Colonic mucosa (tissue), 4 donors: Measurements from ENCODE around the gene ITGAD. TPM values are rescaled to one million over a fixed set of nuclear protein-coding genes. Genes with fewer than 3 reads are reported as not detected.

ENCODE experiments used
- DNase-seq: peaks from one replicate; pipeline ENCODE4 v3.0.0-alpha.2; 2020
- H3K27ac ChIP-seq: fragments of 200-600 bp; one replicate; pipeline ENCODE4 v1.8.0; 2021
- H3K27me3 ChIP-seq: fragments of 200-600 bp; one replicate; pipeline ENCODE4 v1.8.0; 2021
- H3K36me3 ChIP-seq: fragments of 200-600 bp; one replicate; pipeline ENCODE4 v1.8.0; 2021
- H3K4me1 ChIP-seq: fragments of 200-600 bp; one replicate; pipeline ENCODE4 v1.8.0; 2021; ENCODE audit warnings: mild to moderate bottlenecking
- H3K4me3 ChIP-seq: fragments of 200-600 bp; one replicate; pipeline ENCODE4 v1.8.0; 2021
- H3K9ac ChIP-seq, 2 donors: one replicate each; pipeline ENCODE4 v1.7.0; 2013; ENCODE audit warnings: control low read depth in 2 of 2, low read depth in 2 of 2, low read length in 2 of 2
- H3K9me3 ChIP-seq: fragments of 200-600 bp; one replicate; pipeline ENCODE4 v1.8.0; 2021
- CTCF ChIP-seq: fragments of 200-600 bp; IDR thresholded peaks from one replicate; pipeline ENCODE4 v1.8.0; 2022; ENCODE audit warnings: antibody characterized with exemption, mild to moderate bottlenecking
- intact Hi-C: fragments of 100-400 bp; cut with DNase I; formaldehyde crosslinking; loops from one replicate; pipeline ENCODE4 v1.14.1; 2022
- total RNA-seq, 2 donors: library from RNA; stranded (reverse); fragmentation: NEBNext Ultra II Directional in 1 of 2; extraction: Animal tissue kit (Norgen Biotek cat#: 25700) in 1 of 2; gene quantifications; one replicate each; pipeline ENCODE4 v1.2.1, GENCODE V29; 2021
- donor health status: healthy.
- donor health status: DM: no; HTN: no; CAD: no.
- donor health status: DM: no; HTN: no; CAD: no.

Gene ITGAD
- total RNA-seq, 2 donors from 2014 or later: 0.05 TPM; not detected in 1

- no peak for TF ChIP-seq CTCF
- H3K36me3 ChIP-seq: no peaks in the 10 kb centered on the region
- H3K27me3 ChIP-seq: no peaks in the 10 kb centered on the region
- no peak overlapping the region for H3K9ac ChIP-seq
- H3K9me3 ChIP-seq: no peaks in the 10 kb centered on the region
- intact Hi-C loops: no loop called here
- no peak overlapping the region for H3K4me3 ChIP-seq
- H3K4me1 ChIP-seq: no peaks in the 10 kb centered on the region
- no peak overlapping the region for H3K27ac ChIP-seq
- DNase-seq: no peak
These were observed 7.1 kb downstream of the ITGAD start for GRCh38 chr16:31400191-31400590.

GRCh38 chr16:31401436-31401835, 8.3 kb downstream of the ITGAD start:
- H3K4me3 ChIP-seq: no peak overlapping the region
- DNase-seq: no peak
- TF ChIP-seq CTCF: no peak
- no peaks in the 10 kb centered on the region for H3K4me1 ChIP-seq
- H3K9me3 ChIP-seq: no peaks in the 10 kb centered on the region
- H3K27me3 ChIP-seq: no peaks in the 10 kb centered on the region
- H3K27ac ChIP-seq: no peak overlapping the region
- H3K36me3 ChIP-seq: no peaks in the 10 kb centered on the region
- H3K9ac ChIP-seq: no peak overlapping the region
- intact Hi-C loops: no loop called here

- no peaks in the 10 kb centered on the region for H3K36me3 ChIP-seq
- no peaks in the 10 kb centered on the region for H3K27me3 ChIP-seq
- no peaks in the 10 kb centered on the region for H3K4me1 ChIP-seq
- no peak for TF ChIP-seq CTCF
- DNase-seq: no peak
- H3K9ac ChIP-seq: no peak overlapping the region
- H3K9me3 ChIP-seq: no peaks in the 10 kb centered on the region
- intact Hi-C loops: no loop called here
- no peak overlapping the region for H3K4me3 ChIP-seq
- no peak overlapping the region for H3K27ac ChIP-seq
These were observed 9.6 kb downstream of the ITGAD start for GRCh38 chr16:31402687-31403086.

DNA sequence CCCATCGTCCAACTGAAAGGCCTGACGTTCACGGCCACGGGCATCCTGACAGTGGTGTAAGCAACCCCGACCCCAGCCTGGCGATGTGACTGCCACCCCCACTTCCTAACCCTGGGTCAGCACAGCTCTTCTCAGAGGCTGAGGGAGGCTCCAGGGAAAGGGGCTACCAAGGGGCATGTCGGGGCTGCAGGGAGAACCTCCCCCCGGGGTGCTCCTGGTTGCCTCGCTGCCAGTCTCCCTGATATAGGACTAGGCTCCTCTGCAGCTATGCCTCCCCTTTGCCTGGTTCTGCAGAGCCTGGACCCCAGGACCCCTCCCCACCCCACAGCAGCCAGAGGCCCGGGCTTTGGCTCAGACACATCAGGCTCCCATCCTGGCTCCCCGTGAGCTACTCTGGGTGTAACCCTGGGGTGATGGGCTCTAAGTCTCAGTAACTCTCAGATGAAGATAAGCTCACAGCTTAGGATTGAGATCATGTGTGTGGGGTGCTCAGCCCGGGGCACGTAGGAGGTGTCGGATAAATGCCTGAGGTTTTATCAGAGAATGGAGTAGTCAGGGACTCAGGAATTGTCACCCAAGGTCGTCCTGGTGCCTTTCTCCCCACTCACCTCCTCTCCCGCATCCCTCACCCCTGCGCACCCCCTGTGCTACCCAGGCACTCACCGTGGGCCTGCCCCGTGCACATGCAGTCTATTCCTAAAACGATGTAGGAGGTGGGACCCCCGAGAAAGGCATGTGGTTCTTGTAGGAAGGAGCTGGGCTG, 10.6 kb downstream of the ITGAD start:
- DNase-seq: no peak
- Histone ChIP-seq H3K4me1 (no peaks in the 10 kb centered on the region), H3K36me3 (no peaks in the 10 kb centered on the region), H3K27me3 (no peaks in the 10 kb centered on the region), H3K27ac (no peak overlapping the region), H3K4me3 (no peak overlapping the region), H3K9me3 (no peaks in the 10 kb centered on the region), H3K9ac (no peak overlapping the region)
- no peak for TF ChIP-seq CTCF
- intact Hi-C loops: no loop called here

DNA sequence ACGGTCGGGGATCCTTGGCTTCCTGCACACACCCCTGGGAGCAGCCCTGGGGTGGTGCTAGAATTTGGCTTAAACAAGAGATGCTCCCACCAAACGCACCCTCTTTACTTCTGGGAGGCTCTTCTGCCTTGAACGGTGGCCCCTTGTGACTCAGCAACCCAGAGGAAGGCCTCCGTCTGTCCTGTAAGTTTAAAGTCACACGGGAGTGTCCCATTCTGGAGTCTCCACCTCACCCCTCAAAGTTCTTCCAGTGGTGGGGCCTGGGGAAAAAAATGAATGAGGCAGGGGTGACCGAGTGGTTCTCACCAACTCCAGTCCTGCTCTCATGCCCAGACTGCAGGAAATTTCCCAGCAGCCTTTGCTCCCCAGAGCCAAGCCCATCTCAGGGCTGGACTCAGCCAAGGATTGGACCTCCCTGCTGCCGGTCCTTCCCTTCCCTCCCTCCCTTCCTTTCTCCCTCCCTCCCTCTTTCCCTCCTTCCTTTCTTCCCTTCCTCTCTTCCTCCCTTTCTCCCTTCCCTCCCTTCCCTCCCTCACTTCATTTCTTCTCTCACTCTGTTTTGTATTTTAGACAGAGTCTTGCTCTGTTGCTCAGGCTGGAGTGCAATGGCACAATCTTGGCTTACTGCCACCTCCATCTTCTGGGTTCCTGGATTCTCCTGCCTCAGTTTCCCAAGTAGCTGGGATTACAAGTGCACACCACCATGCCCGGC, 11.4 kb downstream of the ITGAD start:
- no peak for TF ChIP-seq CTCF
- Histone ChIP-seq H3K9me3 (no peaks in the 10 kb centered on the region), H3K4me3 (no peak overlapping the region), H3K4me1 (no peaks in the 10 kb centered on the region), H3K36me3 (no peaks in the 10 kb centered on the region), H3K27me3 (no peaks in the 10 kb centered on the region), H3K27ac (no peak overlapping the region), H3K9ac (no peak overlapping the region)
- intact Hi-C loops: no loop called here
- no peak for DNase-seq
